B cell (primary cell): ENCODE results near the gene IFIT1B. TPM values are rescaled to one million over a fixed set of nuclear protein-coding genes. Genes with fewer than 3 reads are reported as not detected.
A peak's percentile ranks its signal among the peaks of the same experiment; 100 is the strongest.

Experiments
- ATAC-seq: fragments of 200-7000 bp; cut with Tn5 transposase; one replicate; pipeline ENCODE4 v1.10.0; 2021; ENCODE audit warnings: low read depth, mild to moderate bottlenecking, moderate number of reproducible peaks, moderate library complexity
- CTCF ChIA-PET: fragments of 350-600 bp; sonication (Branson Sonifier 250); formaldehyde crosslinking; loops from one replicate; lab custom pipeline; 2021; ENCODE audit warnings: antibody characterized with exemption, inconsistent platforms; lab: Charles Lee
- POLR2A ChIA-PET: fragments of 350-600 bp; sonication (Branson Sonifier 250); formaldehyde crosslinking; loops from one replicate; lab custom pipeline; 2021; ENCODE audit warnings: antibody characterized with exemption; lab: Charles Lee
- DNase-seq: peaks from one replicate; pipeline ENCODE4 v3.0.0; 2013
- H2AFZ ChIP-seq: 2 replicates; pipeline ENCODE4 v1.6.1; 2012; ENCODE audit warnings: mild to moderate bottlenecking, low read depth, low read length; ENCODE audit not compliant: insufficient read depth, poor library complexity, severe bottlenecking
- H3K27ac ChIP-seq, 2 donors: 1 replicate in 1 of 2; 2 replicates in 1 of 2; pipeline ENCODE4 v1.5.1; 2012 to 2013; ENCODE audit warnings: low read length in 2 of 2, mild to moderate bottlenecking in 2 of 2, moderate library complexity in 1 of 2
- H3K27me3 ChIP-seq, 4 experiments: fragments of 200-600 bp in 1 of 4; sonication (generic) in 1 of 4; replicated peaks in 1 of 4; 1 replicate in 2 of 4; 2 replicates in 2 of 4; pipeline versions ENCODE4 v1.6.1 to v1.7.0; 2013 to 2016; ENCODE audit warnings: low read length in 3 of 4, mild to moderate bottlenecking in 2 of 4, mixed read lengths in 1 of 4, moderate library complexity in 1 of 4; ENCODE audit not compliant: insufficient read depth in 4 of 4, control insufficient read depth in 3 of 4; ENCODE audit errors: control extremely low read depth in 1 of 4
- H3K36me3 ChIP-seq, 2 experiments: replicated peaks in 1 of 2; 1 replicate in 1 of 2; 2 replicates in 1 of 2; pipeline versions ENCODE4 v1.6.1 to v1.7.1; 2013; ENCODE audit warnings: low read length in 1 of 2; ENCODE audit not compliant: insufficient read depth in 2 of 2, control insufficient read depth in 1 of 2; ENCODE audit errors: control extremely low read depth in 1 of 2, extremely low read depth in 1 of 2
- H3K4me1 ChIP-seq, 2 donors: fragments of 200-600 bp in 1 of 2; sonication (generic) in 1 of 2; 1 replicate in 1 of 2; 2 replicates in 1 of 2; pipeline versions ENCODE4 v1.5.1 to v1.6.1; 2013 to 2017; ENCODE audit warnings: low read length in 2 of 2; ENCODE audit not compliant: control insufficient read depth in 2 of 2, insufficient read depth in 2 of 2
- H3K4me2 ChIP-seq: replicated peaks from 2 replicates; pipeline ENCODE3; 2012; ENCODE audit warnings: mild to moderate bottlenecking, low read depth, low read length; ENCODE audit not compliant: poor library complexity, severe bottlenecking
- H3K4me3 ChIP-seq, 5 experiments: fragments of 200-600 bp in 1 of 5; sonication (generic) in 1 of 5; 1 replicate in 3 of 5; 2 replicates in 2 of 5; pipeline versions ENCODE4 v1.5.1 to v1.7.0; 2011 to 2016; ENCODE audit warnings: low read length in 4 of 5, mild to moderate bottlenecking in 4 of 5, low read depth in 2 of 5, control low read depth in 1 of 5, moderate library complexity in 1 of 5; ENCODE audit not compliant: insufficient read depth in 1 of 5; ENCODE audit errors: control extremely low read depth in 1 of 5, extremely low read depth in 1 of 5
- H3K79me2 ChIP-seq: fragments of 200-600 bp; sonication (generic); one replicate; pipeline ENCODE4 v1.6.0; 2016; ENCODE audit warnings: low read length; ENCODE audit not compliant: control insufficient read depth, insufficient read depth
- H3K9ac ChIP-seq: fragments of 200-600 bp; sonication (generic); 2 replicates; pipeline ENCODE4 v1.6.1; 2017; ENCODE audit warnings: mild to moderate bottlenecking, low read length, moderate library complexity
- H3K9me3 ChIP-seq, 3 donors: one replicate each; pipeline versions ENCODE4 v1.6.1 to v1.7.1; 2013; ENCODE audit warnings: low read length in 2 of 3; ENCODE audit not compliant: control insufficient read depth in 2 of 3, insufficient read depth in 1 of 3; ENCODE audit errors: control extremely low read depth in 1 of 3
- H4K20me1 ChIP-seq: 2 replicates; pipeline ENCODE4 v1.6.0; 2012; ENCODE audit warnings: mild to moderate bottlenecking, low read length; ENCODE audit not compliant: insufficient read depth, control insufficient read depth, poor library complexity, severe bottlenecking
- H3K27ac Mint-ChIP-seq: one replicate; pipeline ENCODE4 v1.8.0; 2021; ENCODE audit warnings: mixed read lengths
- H3K27me3 Mint-ChIP-seq: one replicate; pipeline ENCODE4 v1.8.0; 2021; ENCODE audit warnings: mixed read lengths
- H3K4me1 Mint-ChIP-seq: one replicate; pipeline ENCODE4 v1.8.0; 2021; ENCODE audit warnings: mixed read lengths
- H3K4me3 Mint-ChIP-seq: one replicate; pipeline ENCODE4 v1.8.0; 2021; ENCODE audit warnings: mixed read lengths
- H3K9me3 Mint-ChIP-seq: one replicate; pipeline ENCODE4 v1.8.0; 2022; ENCODE audit warnings: mixed read lengths; ENCODE audit not compliant: insufficient read depth
- CTCF ChIP-seq: fragments of 200-600 bp; IDR thresholded peaks from one replicate; pipeline ENCODE4 v1.8.0; 2022; ENCODE audit warnings: antibody characterized with exemption, mild to moderate bottlenecking
- EZH2 ChIP-seq: IDR thresholded peaks from 2 replicates; pipeline ENCODE4 v1.6.1; 2012; ENCODE audit warnings: borderline replicate concordance, low read depth, mild to moderate bottlenecking, moderate library complexity, low read length; ENCODE audit not compliant: insufficient read depth, poor library complexity, severe bottlenecking
- WGBS: methylation state at CpG from one replicate; pipeline ENCODE4 v1.1.5; 2013; ENCODE audit warnings: missing lambda C conversion rate; ENCODE audit not compliant: insufficient coverage; 5-methylcytosine and 5-hydroxymethylcytosine counted together
- intact Hi-C: fragments of 100-400 bp; cut with micrococcal nuclease; formaldehyde crosslinking; loops from one replicate; pipeline ENCODE4 v1.10.0; 2022
- polyA plus RNA-seq: library from polyadenylated mRNA; depleted of rRNA; stranded (reverse); fragments of >200 nt; gene quantifications from 2 replicates; pipeline ENCODE4 v1.2.3, GENCODE V29; 2012
- total RNA-seq, 2 donors: library from RNA; stranded (reverse); fragments of 120-200 nt in 1 of 2; gene quantifications; 1 replicate in 1 of 2; 2 replicates in 1 of 2; pipeline versions ENCODE4 v1.2.3 to v1.2.4, GENCODE V29; 2013 to 2022

The IFIT1B gene
- total and polyA plus RNA-seq, 2 donors (not counting 1 experiment from before 2014, with no cell fraction given): not detected

DNA sequence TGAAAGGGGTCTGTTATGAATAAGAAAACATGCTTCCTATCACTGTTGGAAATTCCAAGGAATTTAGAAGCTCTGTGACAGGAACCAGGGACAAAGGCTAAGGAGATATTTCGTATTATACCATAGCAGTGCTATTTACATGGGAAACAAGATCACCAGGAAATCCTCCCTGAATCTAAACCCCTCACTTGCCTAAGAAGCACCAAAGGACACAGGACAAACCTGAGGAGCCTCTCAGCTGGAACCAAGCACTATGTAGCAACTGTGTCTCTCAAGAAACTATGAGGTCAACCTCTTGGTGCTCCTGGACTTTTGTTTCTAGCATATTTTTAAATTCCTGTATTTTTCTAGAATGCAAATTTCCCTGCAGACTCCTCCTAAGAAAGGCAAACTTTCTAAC, 20.8 kb upstream of the IFIT1B start:
- no peaks in the 10 kb centered on the region for H3K27me3 Mint-ChIP-seq
- Histone ChIP-seq H2AFZ (no peak overlapping the region), H3K4me1 (no peaks in the 10 kb centered on the region), H3K9me3 (no peaks in the 10 kb centered on the region), H3K36me3 (no peaks in the 10 kb centered on the region), H3K9ac (no peak overlapping the region), H3K4me2 (no peak overlapping the region), H3K4me3 (no peak overlapping the region), H4K20me1 (no peaks in the 10 kb centered on the region), H3K27me3 (no peaks in the 10 kb centered on the region), H3K27ac (no peak overlapping the region), H3K79me2 (no peaks in the 10 kb centered on the region)
- H3K27ac Mint-ChIP-seq: no peak overlapping the region
- ChIA-PET CTCF (no interaction called here), POLR2A (no interaction called here)
- DNase-seq (no peak), ATAC-seq (no peak)
- no peak overlapping the region for H3K4me3 Mint-ChIP-seq
- no peak for TF ChIP-seq CTCF
- TF ChIP-seq EZH2: no peak
- intact Hi-C loops: no loop called here
- WGBS: 100% methylated on average over 1 of the region's 1 CpG
- peaks cover 4% of the 10 kb centered on the region for H3K9me3 Mint-ChIP-seq
- peaks cover under 1% of the 10 kb centered on the region for H3K4me1 Mint-ChIP-seq

DNA sequence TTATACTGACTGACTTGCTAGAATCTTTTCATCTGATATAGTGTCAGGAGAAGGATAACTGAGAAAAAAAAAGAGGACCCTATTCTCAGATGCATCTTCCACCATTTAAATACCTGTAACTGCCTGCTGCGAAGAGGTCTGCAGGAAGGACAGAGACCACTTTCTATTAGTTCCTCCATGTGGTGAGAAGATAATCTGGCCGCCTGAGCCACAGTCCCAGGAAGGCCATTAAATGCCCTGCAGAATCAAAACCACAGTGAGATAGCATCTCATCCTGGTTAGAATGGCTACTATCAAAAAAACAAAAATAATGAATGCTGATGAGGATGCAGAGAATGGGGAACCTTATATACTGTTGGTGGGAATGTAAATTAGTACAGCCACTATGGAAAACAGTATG, 19.9 kb upstream of the IFIT1B start:
- H3K36me3 ChIP-seq: no peaks in the 10 kb centered on the region
- H3K9ac ChIP-seq: no peak overlapping the region
- no peaks in the 10 kb centered on the region for H3K79me2 ChIP-seq
- TF ChIP-seq EZH2 (no peak), CTCF (no peak)
- no peak overlapping the region for H2AFZ ChIP-seq
- Mint-ChIP-seq H3K4me1 (peaks cover under 1% of the 10 kb centered on the region), H3K27ac (peak overlapping the region; percentile 21), H3K9me3 (peaks cover 4% of the 10 kb centered on the region), H3K27me3 (no peaks in the 10 kb centered on the region), H3K4me3 (no peak overlapping the region)
- WGBS: no CpG with 5 or more reads among the region's 2 CpGs
- H3K27ac ChIP-seq: no peak overlapping the region
- H3K9me3 ChIP-seq: no peaks in the 10 kb centered on the region
- no peaks in the 10 kb centered on the region for H3K4me1 ChIP-seq
- DNase-seq (no peak), ATAC-seq (no peak)
- POLR2A ChIA-PET: no interaction called here
- H3K4me2 ChIP-seq: no peak overlapping the region
- CTCF ChIA-PET: interaction anchor here (2.4 kb wide), 1 partner anchor 11 kb away, joined by 15 read pairs; no protein-coding TSS in a partner anchor
- H4K20me1 ChIP-seq: no peaks in the 10 kb centered on the region
- no peak overlapping the region for H3K4me3 ChIP-seq
- intact Hi-C loops: no loop called here
- H3K27me3 ChIP-seq: no peaks in the 10 kb centered on the region
